WTC11 (cell line): ENCODE data around the gene PDE1C. TPM values are rescaled to one million over a fixed set of nuclear protein-coding genes. Genes with fewer than 3 reads are reported as not detected.

ENCODE experiments used
- ATAC-seq: fragments of 200-7000 bp; cut with Tn5 transposase; 2 replicates; pipeline ENCODE4 v1.10.0; 2021; ENCODE audit warnings: mild to moderate bottlenecking, moderate library complexity
- CTCF ChIA-PET: fragments of 300-600 bp; sonication (Branson Sonifier 250); formaldehyde crosslinking; loops from one replicate; lab custom pipeline; 2021; ENCODE audit warnings: antibody characterized with exemption; lab: Charles Lee
- POLR2A ChIA-PET: fragments of 350-600 bp; sonication (Branson Sonifier 250); formaldehyde crosslinking; loops from one replicate; lab custom pipeline; 2021; ENCODE audit warnings: antibody characterized with exemption; lab: Charles Lee
- DNase-seq: peaks from one replicate; pipeline ENCODE4 v3.0.0; 2021; ENCODE audit warnings: low spot score
- H3K27ac Mint-ChIP-seq: 2 replicates; pipeline ENCODE4 v1.8.0; 2021; ENCODE audit warnings: mixed read lengths
- H3K27me3 Mint-ChIP-seq: 2 replicates; pipeline ENCODE4 v1.8.0; 2021; ENCODE audit warnings: low read depth, mild to moderate bottlenecking, moderate library complexity, mixed read lengths
- H3K36me3 Mint-ChIP-seq: 2 replicates; pipeline ENCODE4 v1.8.0; 2021; ENCODE audit warnings: mixed read lengths
- H3K4me1 Mint-ChIP-seq: 2 replicates; pipeline ENCODE4 v1.8.0; 2022; ENCODE audit warnings: mixed read lengths
- H3K4me3 Mint-ChIP-seq: 2 replicates; pipeline ENCODE4 v1.8.0; 2021; ENCODE audit warnings: mild to moderate bottlenecking, moderate library complexity, mixed read lengths
- H3K9me3 Mint-ChIP-seq: 2 replicates; pipeline ENCODE4 v1.8.0; 2021; ENCODE audit warnings: mixed read lengths
- GTF2I ChIP-seq: fragments of 250-450 bp; sonication (Bioruptor Pico); conservative IDR thresholded peaks from 2 replicates; pipeline ENCODE4 v1.4.0; 2021; ENCODE audit warnings: mild to moderate bottlenecking
- HMGA2 ChIP-seq: fragments of 250-450 bp; sonication (Bioruptor Pico); IDR thresholded peaks from 2 replicates; pipeline ENCODE4 v1.4.0; 2021; ENCODE audit warnings: mild to moderate bottlenecking, moderate library complexity
- MLX ChIP-seq: sonication (generic); formaldehyde crosslinking; IDR thresholded peaks from 2 replicates; pipeline ENCODE4 v1.8.1; 2023; ENCODE audit warnings: mild to moderate bottlenecking, missing genetic modification reagents, moderate library complexity
- NR1H2 ChIP-seq: sonication (generic); formaldehyde crosslinking; IDR thresholded peaks from 2 replicates; pipeline ENCODE4 v1.9.0; 2021; ENCODE audit warnings: mild to moderate bottlenecking, moderate library complexity, missing genetic modification reagents
- PRDM15 ChIP-seq: sonication (generic); formaldehyde crosslinking; IDR thresholded peaks from 2 replicates; pipeline ENCODE4 v1.8.0; 2022; ENCODE audit warnings: missing genetic modification reagents
- PREB ChIP-seq: sonication (generic); formaldehyde crosslinking; IDR thresholded peaks from 2 replicates; pipeline ENCODE4 v1.8.1; 2022; ENCODE audit warnings: mild to moderate bottlenecking, missing genetic modification reagents, moderate library complexity, borderline replicate concordance
- TCF7 ChIP-seq: sonication (generic); formaldehyde crosslinking; IDR thresholded peaks from 2 replicates; pipeline ENCODE4 v1.8.0; 2022; ENCODE audit warnings: mild to moderate bottlenecking, low read depth, missing genetic modification reagents, moderate library complexity
- USF1 ChIP-seq: sonication (generic); formaldehyde crosslinking; IDR thresholded peaks from 2 replicates; pipeline ENCODE4 v1.8.0; 2022; ENCODE audit warnings: mild to moderate bottlenecking, missing genetic modification reagents
- USF2 ChIP-seq: sonication (generic); formaldehyde crosslinking; IDR thresholded peaks from 2 replicates; pipeline ENCODE4 v1.8.1; 2023; ENCODE audit warnings: mild to moderate bottlenecking, missing genetic modification reagents, moderate library complexity
- ZBTB21 ChIP-seq: sonication (generic); formaldehyde crosslinking; IDR thresholded peaks from 2 replicates; pipeline ENCODE4 v1.8.1; 2023; ENCODE audit warnings: mild to moderate bottlenecking, missing genetic modification reagents, borderline replicate concordance
- ZBTB43 ChIP-seq: sonication (generic); formaldehyde crosslinking; IDR thresholded peaks from 2 replicates; pipeline ENCODE4 v1.8.1; 2023; ENCODE audit warnings: mild to moderate bottlenecking, missing genetic modification reagents
- ZNF219 ChIP-seq: sonication (generic); formaldehyde crosslinking; IDR thresholded peaks from 2 replicates; pipeline ENCODE4 v1.8.0; 2023; ENCODE audit warnings: missing genetic modification reagents, mild to moderate bottlenecking, borderline replicate concordance
- ZNF281 ChIP-seq: sonication (generic); formaldehyde crosslinking; IDR thresholded peaks from 2 replicates; pipeline ENCODE4 v1.8.0; 2023; ENCODE audit warnings: mild to moderate bottlenecking, missing genetic modification reagents
- ZNF396 ChIP-seq: fragments of 250-450 bp; sonication (Bioruptor Pico); IDR thresholded peaks from 2 replicates; pipeline ENCODE4 v1.8.0; 2021; ENCODE audit warnings: mild to moderate bottlenecking, moderate library complexity, borderline replicate concordance
- ZNF425 ChIP-seq: fragments of 250-450 bp; sonication (Bioruptor Pico); conservative IDR thresholded peaks from 2 replicates; pipeline ENCODE4 v1.9.0; 2021; ENCODE audit warnings: mild to moderate bottlenecking
- ZNF671 ChIP-seq: fragments of 250-450 bp; sonication (Bioruptor Pico); IDR thresholded peaks from 2 replicates; pipeline ENCODE4 v1.8.0; 2021; ENCODE audit warnings: mild to moderate bottlenecking
- ZSCAN18 ChIP-seq: fragments of 250-450 bp; sonication (Bioruptor Pico); IDR thresholded peaks from 2 replicates; pipeline ENCODE4 v2.1.2; 2022; ENCODE audit warnings: mild to moderate bottlenecking, moderate library complexity
- total RNA-seq: library from RNA; stranded (reverse); gene quantifications from 3 replicates; pipeline ENCODE4 v1.2.3, GENCODE V29; 2021

The PDE1C gene
- total RNA-seq, 1 experiment from 2014 or later = 0.55 TPM

GRCh38 chr7:31851119-31851518, 219.1 kb downstream of the PDE1C start:
- Mint-ChIP-seq H3K4me3 (no peak overlapping the region), H3K4me1 (peaks cover 4% of the 10 kb centered on the region), H3K9me3 (no peaks in the 10 kb centered on the region), H3K27ac (no peak overlapping the region), H3K27me3 (peaks cover 36% of the 10 kb centered on the region), H3K36me3 (no peaks in the 10 kb centered on the region)
- no peak for DNase-seq
- POLR2A ChIA-PET = no interaction called here
- TF ChIP-seq PREB (CRISPR knock-in tag) = no peak
- TF ChIP-seq TCF7 (CRISPR knock-in tag) = no peak
- TF ChIP-seq NR1H2 (CRISPR knock-in tag) = no peak
- TF ChIP-seq ZBTB21 (CRISPR knock-in tag) = no peak
- no peak for TF ChIP-seq GTF2I (CRISPR knock-in tag)
- TF ChIP-seq ZNF671 (CRISPR knock-in tag) = no peak
- no peak for TF ChIP-seq ZNF396 (CRISPR knock-in tag)
- TF ChIP-seq USF1 = no peak
- no peak for TF ChIP-seq ZBTB43 (CRISPR knock-in tag)
- CTCF ChIA-PET = no interaction called here
- ATAC-seq = no peak

GRCh38 chr7:31850601-31851000, 219.6 kb downstream of the PDE1C start:
- DNase-seq = no peak
- ChIA-PET POLR2A (no interaction called here), CTCF (no interaction called here)
- peaks cover 31% of the 10 kb centered on the region for H3K27me3 Mint-ChIP-seq
- no peaks in the 10 kb centered on the region for H3K36me3 Mint-ChIP-seq
- H3K4me1 Mint-ChIP-seq = no peaks in the 10 kb centered on the region
- TF ChIP-seq PRDM15 (CRISPR knock-in tag) (no peak), USF2 (CRISPR knock-in tag) (no peak), ZSCAN18 (CRISPR knock-in tag) (no peak), MLX (CRISPR knock-in tag) (no peak), USF1 (no peak), ZNF219 (CRISPR knock-in tag) (no peak), ZNF425 (CRISPR knock-in tag) (no peak), HMGA2 (CRISPR knock-in tag) (no peak), ZNF281 (no peak)
- no peak overlapping the region for H3K4me3 Mint-ChIP-seq
- no peak overlapping the region for H3K27ac Mint-ChIP-seq
- ATAC-seq = no peak
- no peaks in the 10 kb centered on the region for H3K9me3 Mint-ChIP-seq
